Umbilical cord (tissue), 2 donors: ENCODE data around the gene CCDC107. TPM values are rescaled to one million over a fixed set of nuclear protein-coding genes. Genes with fewer than 3 reads are reported as not detected.

Experiments used
- DNase-seq: peaks from one replicate; pipeline ENCODE4 v3.0.0-alpha.2; 2015; ENCODE audit warnings: low spot score
- total RNA-seq: library from RNA; depleted of rRNA; stranded (reverse); fragments of >200 nt; gene quantifications from one replicate; pipeline ENCODE4 v1.2.3, GENCODE V29; 2014; ENCODE audit warnings: low replicate concordance; ENCODE audit not compliant: insufficient read depth

The CCDC107 gene
- total RNA-seq, 1 donor from 2014 or later = 38.0 TPM

- DNase-seq = no peak
These were observed 44.6 kb downstream of the CCDC107 start for GRCh38 chr9:35702696-35703095.

- DNase-seq = no peak
These were observed 46.0 kb downstream of the CCDC107 start for GRCh38 chr9:35703906-35704672.

GRCh38 chr9:35705372-35705771 is 47.3 kb downstream of the CCDC107 start:
- no peak for DNase-seq

GRCh38 chr9:35705836-35706430 is 47.8 kb downstream of the CCDC107 start:
- no peak for DNase-seq

GRCh38 chr9:35706951-35707350 is 48.9 kb downstream of the CCDC107 start:
- no peak for DNase-seq

GRCh38 chr9:35708146-35708545 is 50.1 kb downstream of the CCDC107 start:
- DNase-seq = no peak

- no peak for DNase-seq
These were observed 52.9 kb downstream of the CCDC107 start for GRCh38 chr9:35710818-35711500.

Other genes with a start within 250 kb of the CCDC107 start
- gene RUSC2, start 168.2 kb upstream of the CCDC107 start, total RNA-seq = 35.9 TPM
- 4.8 TPM for gene TESK1, start 53.0 kb upstream of the CCDC107 start, total RNA-seq
- 2.6 TPM for gene CD72, start 39.9 kb upstream of the CCDC107 start, total RNA-seq
- gene SIT1, start 7.4 kb upstream of the CCDC107 start, total RNA-seq = not detected
- 12,614 TPM for gene RMRP, start 273 bp upstream of the CCDC107 start, total RNA-seq
- gene ARHGEF39, start 6.9 kb downstream of the CCDC107 start, total RNA-seq = 5.5 TPM
- 13.0 TPM for gene CA9, start 15.6 kb downstream of the CCDC107 start, total RNA-seq
- gene TPM2, start 31.6 kb downstream of the CCDC107 start, total RNA-seq = 2,993 TPM
- 273 TPM for gene TLN1, start 73.9 kb downstream of the CCDC107 start, total RNA-seq
- 41.9 TPM for gene CREB3, start 74.4 kb downstream of the CCDC107 start, total RNA-seq
- gene GBA2, start 90.9 kb downstream of the CCDC107 start, total RNA-seq = 24.3 TPM
- gene RGP1, start 91.0 kb downstream of the CCDC107 start, total RNA-seq = 7.0 TPM
- gene MSMP, start 96.0 kb downstream of the CCDC107 start, total RNA-seq = not detected
- gene NPR2, start 133.3 kb downstream of the CCDC107 start, total RNA-seq = 15.9 TPM
- 5.1 TPM for gene SPAG8, start 154.0 kb downstream of the CCDC107 start, total RNA-seq
- 2.9 TPM for gene HINT2, start 156.8 kb downstream of the CCDC107 start, total RNA-seq
- 1.2 TPM for gene FAM221B, start 170.4 kb downstream of the CCDC107 start, total RNA-seq
- gene TMEM8B, start 170.9 kb downstream of the CCDC107 start, total RNA-seq = 3.9 TPM
- gene OR13J1, start 212.1 kb downstream of the CCDC107 start, total RNA-seq = not detected
- 13.7 TPM for gene HRCT1, start 247.9 kb downstream of the CCDC107 start, total RNA-seq